Stomach (tissue), 4 donors: ENCODE measurements around the gene SETD6.

Experiments
- CTCF ChIP-seq, 7 experiments: fragments of 450-650 bp in 4 of 7; fragments of 200-600 bp in 3 of 7; sonication (generic) in 3 of 7; IDR thresholded peaks; one replicate each; pipeline ENCODE4 v1.5.1; 2016 to 2019; ENCODE audit warnings: antibody characterized with exemption in 7 of 7, control low read depth in 2 of 7, mild to moderate bottlenecking in 1 of 7
- EP300 ChIP-seq: sonication (generic); formaldehyde crosslinking; IDR thresholded peaks from one replicate; pipeline ENCODE4 v1.6.1; 2017; ENCODE audit warnings: antibody characterized with exemption
- POLR2AphosphoS5 ChIP-seq, 3 donors: sonication (generic); formaldehyde crosslinking; IDR thresholded peaks; one replicate each; pipeline ENCODE4 v1.6.1; 2016; ENCODE audit warnings: antibody characterized with exemption in 3 of 3

GRCh38 chr16:58481931-58482330, 33.4 kb upstream of the SETD6 start:
- TF ChIP-seq POLR2AphosphoS5 (IDR thresholded peaks at IDR 0.05) (no peak), EP300 (no peak), CTCF (IDR thresholded peaks at IDR 0.05) (no peak)
